Gastroesophageal sphincter (tissue), 4 donors: ENCODE data around the gene KBTBD2. TPM values are rescaled to one million over a fixed set of nuclear protein-coding genes. Genes with fewer than 3 reads are reported as not detected.

Experiments
- ATAC-seq: fragments of 150-250 bp; one replicate; pipeline ENCODE4 v1.9.1; 2016; ENCODE audit warnings: mild to moderate bottlenecking, moderate library complexity
- H3K27ac ChIP-seq, 4 donors: fragments of 200-600 bp; sonication (generic) in 3 of 4; 1 replicate in 3 of 4; 2 replicates in 1 of 4; pipeline ENCODE4 v1.5.1; 2016 to 2019
- H3K27me3 ChIP-seq: fragments of 200-600 bp; sonication (generic); one replicate; pipeline ENCODE4 v1.5.1; 2019
- H3K36me3 ChIP-seq, 2 donors: fragments of 200-600 bp; sonication (generic); one replicate each; pipeline ENCODE4 v1.5.1; 2019; ENCODE audit warnings: control low read depth in 1 of 2
- H3K4me1 ChIP-seq, 3 donors: fragments of 200-600 bp; sonication (generic); 1 replicate in 2 of 3; 2 replicates in 1 of 3; pipeline ENCODE4 v1.5.1; 2016 to 2019; ENCODE audit warnings: control low read depth in 2 of 3
- H3K4me3 ChIP-seq, 2 donors: fragments of 200-600 bp; sonication (generic); one replicate each; pipeline ENCODE4 v1.5.1; 2019; ENCODE audit warnings: mild to moderate bottlenecking in 1 of 2, moderate library complexity in 1 of 2
- H3K9me3 ChIP-seq, 3 donors: fragments of 200-600 bp; sonication (generic); one replicate each; pipeline ENCODE4 v1.5.1; 2017 to 2019; ENCODE audit warnings: control low read depth in 2 of 3
- EP300 ChIP-seq: sonication (generic); formaldehyde crosslinking; IDR thresholded peaks from one replicate; pipeline ENCODE4 v1.6.1; 2017; ENCODE audit warnings: antibody characterized with exemption, mild to moderate bottlenecking
- POLR2A ChIP-seq, 2 donors: fragments of 450-650 bp; IDR thresholded peaks; one replicate each; pipeline ENCODE4 v1.6.1; 2017; ENCODE audit warnings: antibody characterized with exemption in 2 of 2, mild to moderate bottlenecking in 2 of 2, moderate library complexity in 1 of 2
- POLR2AphosphoS5 ChIP-seq: sonication (generic); formaldehyde crosslinking; IDR thresholded peaks from one replicate; pipeline ENCODE4 v1.6.1; 2017; ENCODE audit warnings: antibody characterized with exemption
- WGBS, 2 donors: methylation state at CpG; one replicate each; pipeline ENCODE4 v1.1.5; 2018; ENCODE audit warnings: low coverage in 1 of 2; 5-methylcytosine and 5-hydroxymethylcytosine counted together
- total RNA-seq, 4 donors: library from RNA; depleted of rRNA; stranded (reverse); fragments of >200 nt; gene quantifications; one replicate each; pipeline ENCODE4 v1.1.0, GENCODE V29; 2016
- TF ChIP-seq, protein P1 (sequence below), 4 experiments: fragments of 200-600 bp in 2 of 4; fragments of 450-650 bp in 2 of 4; sonication (generic) in 1 of 4; IDR thresholded peaks; one replicate each; pipeline ENCODE4 v1.5.1; 2017 to 2019; ENCODE audit warnings: antibody characterized with exemption in 4 of 4, mild to moderate bottlenecking in 2 of 4, moderate library complexity in 2 of 4

Gene KBTBD2
- total RNA-seq, 4 donors from 2014 or later: 31.2 to 64.6 (median 37.4) TPM

DNA sequence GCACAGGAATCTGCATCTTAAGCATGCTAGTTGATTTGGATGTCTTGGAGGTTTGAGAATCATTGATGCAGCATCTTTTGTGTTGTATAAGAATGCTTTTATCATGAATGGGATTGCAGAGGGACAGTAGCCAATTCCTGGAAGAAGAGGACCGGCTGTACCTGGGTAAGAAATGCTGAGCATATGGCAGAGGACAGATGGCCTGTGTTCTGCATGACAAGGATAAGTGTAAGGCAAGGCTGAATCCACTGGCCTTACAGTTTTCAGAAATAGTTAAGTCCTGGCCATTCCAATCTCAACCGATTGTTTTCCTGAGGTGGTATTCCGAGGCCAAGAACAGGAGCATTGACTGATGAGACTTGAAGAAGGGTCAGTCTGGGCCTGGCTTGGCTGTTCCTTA is 24.4 kb upstream of the KBTBD2 start:
- ATAC-seq: no peak
- WGBS, 2 donors: 69 to 74% methylated on average over 3 of the region's 3 CpGs
- Histone ChIP-seq H3K27me3 (no peaks in the 10 kb centered on the region), H3K4me3 (no peak overlapping the region), H3K27ac (no peak overlapping the region), H3K4me1 (no peaks in the 10 kb centered on the region), H3K9me3 (no peaks in the 10 kb centered on the region), H3K36me3 (peaks cover 0 to 75% of the 10 kb centered on the region in 2 donors)
- TF ChIP-seq EP300 (no peak), POLR2A (IDR thresholded peaks at IDR 0.05) (no peak), POLR2AphosphoS5 (no peak)
- TF ChIP-seq, protein P1, sequence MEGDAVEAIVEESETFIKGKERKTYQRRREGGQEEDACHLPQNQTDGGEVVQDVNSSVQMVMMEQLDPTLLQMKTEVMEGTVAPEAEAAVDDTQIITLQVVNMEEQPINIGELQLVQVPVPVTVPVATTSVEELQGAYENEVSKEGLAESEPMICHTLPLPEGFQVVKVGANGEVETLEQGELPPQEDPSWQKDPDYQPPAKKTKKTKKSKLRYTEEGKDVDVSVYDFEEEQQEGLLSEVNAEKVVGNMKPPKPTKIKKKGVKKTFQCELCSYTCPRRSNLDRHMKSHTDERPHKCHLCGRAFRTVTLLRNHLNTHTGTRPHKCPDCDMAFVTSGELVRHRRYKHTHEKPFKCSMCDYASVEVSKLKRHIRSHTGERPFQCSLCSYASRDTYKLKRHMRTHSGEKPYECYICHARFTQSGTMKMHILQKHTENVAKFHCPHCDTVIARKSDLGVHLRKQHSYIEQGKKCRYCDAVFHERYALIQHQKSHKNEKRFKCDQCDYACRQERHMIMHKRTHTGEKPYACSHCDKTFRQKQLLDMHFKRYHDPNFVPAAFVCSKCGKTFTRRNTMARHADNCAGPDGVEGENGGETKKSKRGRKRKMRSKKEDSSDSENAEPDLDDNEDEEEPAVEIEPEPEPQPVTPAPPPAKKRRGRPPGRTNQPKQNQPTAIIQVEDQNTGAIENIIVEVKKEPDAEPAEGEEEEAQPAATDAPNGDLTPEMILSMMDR (IDR thresholded peaks at IDR 0.05): no peak

DNA sequence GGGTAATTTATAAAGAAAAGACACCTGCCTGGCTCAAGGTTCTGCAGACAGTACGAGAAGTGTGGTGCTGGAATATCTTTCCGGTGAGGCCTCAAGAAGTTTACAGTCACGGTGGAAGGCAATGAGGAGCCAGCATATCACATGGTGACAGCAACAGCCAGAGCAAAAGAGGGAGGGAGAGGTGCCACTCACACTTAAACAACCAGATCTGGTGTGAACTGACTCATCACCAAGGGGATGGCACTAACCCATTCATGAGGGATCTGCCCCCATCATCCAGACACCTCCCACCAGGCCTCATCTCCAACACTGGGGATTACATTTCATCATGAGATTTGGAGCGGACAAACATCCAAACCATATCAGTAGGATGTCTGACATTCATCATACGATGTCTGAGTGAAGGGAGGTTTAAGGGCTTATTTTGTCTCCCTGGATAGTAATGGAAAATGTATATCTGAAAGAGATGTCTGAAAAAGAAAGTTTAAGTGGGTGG is 23.5 kb upstream of the KBTBD2 start:
- H3K4me3 ChIP-seq: no peak overlapping the region
- TF ChIP-seq, protein P1 (IDR thresholded peaks at IDR 0.05): no peak
- no peak for TF ChIP-seq POLR2A (IDR thresholded peaks at IDR 0.05)
- TF ChIP-seq POLR2AphosphoS5: no peak
- no peak for TF ChIP-seq EP300

DNA sequence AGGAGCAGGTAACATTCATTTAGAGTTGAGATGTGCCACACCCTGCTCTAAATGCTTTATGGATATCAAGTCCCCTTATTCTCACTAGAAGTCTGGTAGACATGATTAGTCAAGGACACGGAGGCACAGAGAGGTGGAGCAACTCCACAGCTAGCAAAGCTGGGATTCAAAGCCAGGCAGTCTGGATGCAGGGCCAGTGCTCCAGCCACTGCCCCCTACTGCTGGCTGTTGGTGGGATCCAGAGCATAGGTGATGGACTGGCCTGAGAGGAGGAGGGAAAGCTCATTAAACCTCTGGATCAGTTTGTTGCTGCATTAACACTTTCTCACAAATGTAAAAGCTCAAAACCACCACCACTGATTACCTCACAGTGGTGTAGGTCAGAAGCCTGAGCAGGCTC is 22.6 kb upstream of the KBTBD2 start:
- no peak overlapping the region for H3K4me3 ChIP-seq
- no peaks in the 10 kb centered on the region for H3K27me3 ChIP-seq
- H3K9me3 ChIP-seq: no peaks in the 10 kb centered on the region
- no peak overlapping the region for H3K27ac ChIP-seq
- WGBS, 2 donors: 100% methylated on average over 1 of the region's 1 CpG; no CpG with 5 or more reads in 1 of the 2 donors
- H3K4me1 ChIP-seq: no peaks in the 10 kb centered on the region
- peaks cover 0 to 58% of the 10 kb centered on the region in 2 donors for H3K36me3 ChIP-seq
- ATAC-seq: no peak
- TF ChIP-seq EP300 (no peak), POLR2A (IDR thresholded peaks at IDR 0.05) (no peak), POLR2AphosphoS5 (no peak)
- TF ChIP-seq, protein P1 (IDR thresholded peaks at IDR 0.05): no peak

More for the DNA sequence above, 23.5 kb upstream of the KBTBD2 start:
- H3K27me3 ChIP-seq: no peaks in the 10 kb centered on the region
- no peak overlapping the region for H3K27ac ChIP-seq
- 86 to 100% methylated on average over 3 to 5 of the region's 5 CpGs for WGBS, 2 donors
- no peak for ATAC-seq
- H3K36me3 ChIP-seq: peaks cover 0 to 66% of the 10 kb centered on the region in 2 donors
- H3K4me1 ChIP-seq: no peaks in the 10 kb centered on the region
- H3K9me3 ChIP-seq: no peaks in the 10 kb centered on the region

DNA sequence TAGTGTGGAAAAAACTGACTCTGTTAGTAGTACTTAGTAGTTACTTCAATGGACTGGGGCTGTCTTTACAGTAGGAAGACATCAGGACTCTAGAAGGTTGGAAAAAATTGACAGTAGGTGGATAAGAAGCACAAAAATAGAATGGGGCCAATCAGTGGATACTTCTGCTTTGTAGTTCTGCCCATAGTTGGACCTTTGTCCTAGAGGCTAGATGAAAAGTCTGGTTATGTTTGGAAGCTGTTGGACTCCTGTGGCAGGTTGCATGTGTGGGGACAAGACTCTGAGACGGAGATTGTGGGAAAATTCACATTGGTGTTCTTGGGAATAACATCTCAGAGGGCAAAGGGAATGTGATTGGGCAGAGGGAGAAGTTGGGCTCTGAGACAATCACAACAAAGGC is 18.6 kb upstream of the KBTBD2 start:
- Histone ChIP-seq H3K9me3 (no peaks in the 10 kb centered on the region), H3K4me3 (no peak overlapping the region)
- no peak for ATAC-seq

More for the DNA sequence above, 18.6 kb upstream of the KBTBD2 start:
- WGBS, 2 donors: 87 to 100% methylated on average over 1 of the region's 1 CpG
- Histone ChIP-seq H3K27me3 (no peaks in the 10 kb centered on the region), H3K27ac (no peak overlapping the region), H3K4me1 (peaks cover 0 to 5% (median 0%) of the 10 kb centered on the region in 3 donors), H3K36me3 (peaks cover 0 to 21% of the 10 kb centered on the region in 2 donors)
- TF ChIP-seq, protein P1 (IDR thresholded peaks at IDR 0.05): no peak
- TF ChIP-seq POLR2A (IDR thresholded peaks at IDR 0.05) (no peak), EP300 (no peak), POLR2AphosphoS5 (no peak)
